HepG2 (cell line): Measurements from ENCODE around the gene IRGM. TPM values are rescaled to one million over a fixed set of nuclear protein-coding genes. Genes with fewer than 3 reads are reported as not detected.

ENCODE experiments used
- HNF4A ChIP-seq: sonication (generic); formaldehyde crosslinking; IDR thresholded peaks from 2 replicates; pipeline ENCODE4 v1.4.0; 2020; ENCODE audit warnings: missing genetic modification reagents
- MAFG ChIP-seq: sonication (generic); formaldehyde crosslinking; IDR thresholded peaks from 2 replicates; pipeline ENCODE4 v1.5.1; 2020; ENCODE audit warnings: mild to moderate bottlenecking, missing genetic modification reagents
- MXI1 ChIP-seq: IDR thresholded peaks from 3 replicates; pipeline ENCODE4 v1.6.1; 2012; ENCODE audit warnings: low read depth, low read length, inconsistent platforms, borderline replicate concordance
- RORA ChIP-seq: sonication (generic); formaldehyde crosslinking; IDR thresholded peaks from 2 replicates; pipeline ENCODE4 v1.5.0; 2020; ENCODE audit warnings: mild to moderate bottlenecking, missing genetic modification reagents, moderate library complexity
- ZNF501 ChIP-seq: sonication (generic); formaldehyde crosslinking; IDR thresholded peaks from 2 replicates; pipeline ENCODE4 v1.5.1; 2020; ENCODE audit warnings: mild to moderate bottlenecking, moderate library complexity, missing genetic modification reagents
- ZNF615 ChIP-seq: sonication (generic); formaldehyde crosslinking; IDR thresholded peaks from 2 replicates; pipeline ENCODE4 v1.5.0; 2020; ENCODE audit warnings: mild to moderate bottlenecking, missing genetic modification reagents, borderline replicate concordance
- ZNF616 ChIP-seq: sonication (generic); formaldehyde crosslinking; IDR thresholded peaks from 2 replicates; pipeline ENCODE4 v1.5.0; 2020; ENCODE audit warnings: low read depth, mild to moderate bottlenecking, missing genetic modification reagents
- ZNF674 ChIP-seq: sonication (generic); formaldehyde crosslinking; IDR thresholded peaks from 2 replicates; pipeline ENCODE4 v1.5.0; 2020; ENCODE audit warnings: low read depth, mild to moderate bottlenecking, missing genetic modification reagents
- ZNF749 ChIP-seq: sonication (generic); formaldehyde crosslinking; IDR thresholded peaks from 2 replicates; pipeline ENCODE4 v1.8.0; 2022; ENCODE audit warnings: mild to moderate bottlenecking, missing genetic modification reagents, moderate library complexity, borderline replicate concordance
- ZNF768 ChIP-seq: sonication (generic); formaldehyde crosslinking; IDR thresholded peaks from 2 replicates; pipeline ENCODE4 v1.4.0; 2020; ENCODE audit warnings: missing genetic modification reagents
- ZNF790 ChIP-seq: sonication (generic); formaldehyde crosslinking; IDR thresholded peaks from 2 replicates; pipeline ENCODE4 v1.8.0; 2022; ENCODE audit warnings: missing genetic modification reagents, mild to moderate bottlenecking, borderline replicate concordance
- ZSCAN30 ChIP-seq: sonication (generic); formaldehyde crosslinking; IDR thresholded peaks from 2 replicates; pipeline ENCODE4 v1.5.0; 2020; ENCODE audit warnings: mild to moderate bottlenecking, missing genetic modification reagents
- polyA plus RNA-seq, 8 experiments: library from polyadenylated mRNA; depleted of rRNA in 3 of 8; stranded (reverse) in 7 of 8; unstranded in 1 of 8; fragments of >200 nt; fragmentation: Illumina TruSeq in 4 of 8; extraction: Trizol in 4 of 8; gene quantifications; 2 replicates each; pipeline versions ENCODE4 v1.2.1 to v1.2.3, GENCODE V29; 2011 to 2016; ENCODE audit warnings: low read depth in 4 of 8, missing spikeins in 1 of 8, mixed read lengths in 1 of 8; ENCODE audit not compliant: insufficient read depth in 1 of 8
- total RNA-seq, 5 experiments: library from RNA; depleted of rRNA; stranded (reverse); fragments of >200 nt; fragmentation: Illumina TruSeq; extraction: Trizol; gene quantifications; 2 replicates each; pipeline ENCODE4 v1.2.3, GENCODE V29; 2016; ENCODE audit warnings: low read depth in 1 of 5
- TF ChIP-seq, protein P1 (sequence below): fragments of 450-650 bp; IDR thresholded peaks from 2 replicates; pipeline ENCODE4 v1.6.1; 2017
- TF ChIP-seq, protein P2 (sequence below): sonication (generic); formaldehyde crosslinking; IDR thresholded peaks from 2 replicates; pipeline ENCODE4 v1.5.0; 2020; ENCODE audit warnings: missing genetic modification reagents
- TF ChIP-seq, protein P3 (sequence below): sonication (generic); formaldehyde crosslinking; IDR thresholded peaks from 2 replicates; pipeline ENCODE4 v1.8.0; 2022; ENCODE audit warnings: mild to moderate bottlenecking, missing genetic modification reagents
- TF ChIP-seq, protein P4 (sequence below): sonication (generic); formaldehyde crosslinking; IDR thresholded peaks from 2 replicates; pipeline ENCODE4 v1.8.0; 2022; ENCODE audit warnings: missing genetic modification reagents, mild to moderate bottlenecking, borderline replicate concordance
- TF ChIP-seq, protein P5 (sequence below): sonication (generic); formaldehyde crosslinking; IDR thresholded peaks from 2 replicates; pipeline ENCODE4 v1.4.0; 2020; ENCODE audit warnings: missing genetic modification reagents, borderline replicate concordance

Gene IRGM
- total and polyA plus RNA-seq, 2 of the 13 experiments (the other 11 are each of a cell fraction or from before 2014, with no cell fraction given), result not detected

DNA sequence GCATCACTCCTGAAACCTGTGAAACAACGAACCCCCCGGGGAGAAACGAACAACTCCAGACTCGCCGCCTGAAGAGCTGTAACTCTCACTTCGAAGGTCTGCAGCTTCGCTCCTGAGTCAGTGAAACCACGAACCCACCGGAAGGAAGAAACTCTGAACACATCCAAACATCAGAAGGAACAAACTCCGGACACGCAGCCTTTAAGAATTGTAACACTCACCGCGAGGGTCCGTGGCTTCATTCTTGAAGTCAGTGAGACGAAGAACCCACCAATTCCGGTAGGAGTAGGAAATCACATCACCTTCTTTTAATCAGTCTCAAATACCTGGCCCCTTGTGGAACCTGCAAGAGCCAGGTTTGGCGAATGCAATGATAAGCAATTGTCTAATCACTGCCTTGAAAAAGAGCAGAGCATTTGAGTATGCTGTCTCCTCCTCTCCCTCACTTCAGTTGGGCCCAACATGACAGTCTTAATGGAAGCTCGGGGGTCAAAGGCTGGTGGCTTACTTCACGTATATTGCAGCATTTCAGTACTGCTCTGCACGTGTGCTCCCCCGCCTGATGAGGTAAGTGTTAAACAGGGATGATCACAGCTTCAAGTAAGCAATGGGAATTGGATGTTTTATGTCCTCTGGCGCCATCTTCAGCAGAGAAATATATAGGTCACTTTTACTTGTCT lies 473 bp downstream of the IRGM start (continued):
- TF ChIP-seq, protein P1, sequence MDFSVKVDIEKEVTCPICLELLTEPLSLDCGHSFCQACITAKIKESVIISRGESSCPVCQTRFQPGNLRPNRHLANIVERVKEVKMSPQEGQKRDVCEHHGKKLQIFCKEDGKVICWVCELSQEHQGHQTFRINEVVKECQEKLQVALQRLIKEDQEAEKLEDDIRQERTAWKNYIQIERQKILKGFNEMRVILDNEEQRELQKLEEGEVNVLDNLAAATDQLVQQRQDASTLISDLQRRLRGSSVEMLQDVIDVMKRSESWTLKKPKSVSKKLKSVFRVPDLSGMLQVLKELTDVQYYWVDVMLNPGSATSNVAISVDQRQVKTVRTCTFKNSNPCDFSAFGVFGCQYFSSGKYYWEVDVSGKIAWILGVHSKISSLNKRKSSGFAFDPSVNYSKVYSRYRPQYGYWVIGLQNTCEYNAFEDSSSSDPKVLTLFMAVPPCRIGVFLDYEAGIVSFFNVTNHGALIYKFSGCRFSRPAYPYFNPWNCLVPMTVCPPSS, result no peak
- TF ChIP-seq MAFG (CRISPR knock-in tag) (no peak), ZNF749 (CRISPR knock-in tag) (no peak), HNF4A (CRISPR knock-in tag) (no peak), ZNF615 (CRISPR knock-in tag) (no peak), ZNF674 (no peak), ZNF768 (CRISPR knock-in tag) (no peak), ZNF616 (CRISPR knock-in tag) (no peak), ZNF790 (CRISPR knock-in tag) (no peak), ZSCAN30 (CRISPR knock-in tag) (no peak), RORA (no peak), ZNF501 (CRISPR knock-in tag) (no peak), MXI1 (no peak)
- TF ChIP-seq, protein P2, sequence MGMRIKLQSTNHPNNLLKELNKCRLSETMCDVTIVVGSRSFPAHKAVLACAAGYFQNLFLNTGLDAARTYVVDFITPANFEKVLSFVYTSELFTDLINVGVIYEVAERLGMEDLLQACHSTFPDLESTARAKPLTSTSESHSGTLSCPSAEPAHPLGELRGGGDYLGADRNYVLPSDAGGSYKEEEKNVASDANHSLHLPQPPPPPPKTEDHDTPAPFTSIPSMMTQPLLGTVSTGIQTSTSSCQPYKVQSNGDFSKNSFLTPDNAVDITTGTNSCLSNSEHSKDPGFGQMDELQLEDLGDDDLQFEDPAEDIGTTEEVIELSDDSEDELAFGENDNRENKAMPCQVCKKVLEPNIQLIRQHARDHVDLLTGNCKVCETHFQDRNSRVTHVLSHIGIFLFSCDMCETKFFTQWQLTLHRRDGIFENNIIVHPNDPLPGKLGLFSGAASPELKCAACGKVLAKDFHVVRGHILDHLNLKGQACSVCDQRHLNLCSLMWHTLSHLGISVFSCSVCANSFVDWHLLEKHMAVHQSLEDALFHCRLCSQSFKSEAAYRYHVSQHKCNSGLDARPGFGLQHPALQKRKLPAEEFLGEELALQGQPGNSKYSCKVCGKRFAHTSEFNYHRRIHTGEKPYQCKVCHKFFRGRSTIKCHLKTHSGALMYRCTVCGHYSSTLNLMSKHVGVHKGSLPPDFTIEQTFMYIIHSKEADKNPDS (CRISPR knock-in tag), result no peak
- TF ChIP-seq, protein P3, sequence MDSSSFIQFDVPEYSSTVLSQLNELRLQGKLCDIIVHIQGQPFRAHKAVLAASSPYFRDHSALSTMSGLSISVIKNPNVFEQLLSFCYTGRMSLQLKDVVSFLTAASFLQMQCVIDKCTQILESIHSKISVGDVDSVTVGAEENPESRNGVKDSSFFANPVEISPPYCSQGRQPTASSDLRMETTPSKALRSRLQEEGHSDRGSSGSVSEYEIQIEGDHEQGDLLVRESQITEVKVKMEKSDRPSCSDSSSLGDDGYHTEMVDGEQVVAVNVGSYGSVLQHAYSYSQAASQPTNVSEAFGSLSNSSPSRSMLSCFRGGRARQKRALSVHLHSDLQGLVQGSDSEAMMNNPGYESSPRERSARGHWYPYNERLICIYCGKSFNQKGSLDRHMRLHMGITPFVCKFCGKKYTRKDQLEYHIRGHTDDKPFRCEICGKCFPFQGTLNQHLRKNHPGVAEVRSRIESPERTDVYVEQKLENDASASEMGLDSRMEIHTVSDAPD, result no peak
- TF ChIP-seq, protein P4, sequence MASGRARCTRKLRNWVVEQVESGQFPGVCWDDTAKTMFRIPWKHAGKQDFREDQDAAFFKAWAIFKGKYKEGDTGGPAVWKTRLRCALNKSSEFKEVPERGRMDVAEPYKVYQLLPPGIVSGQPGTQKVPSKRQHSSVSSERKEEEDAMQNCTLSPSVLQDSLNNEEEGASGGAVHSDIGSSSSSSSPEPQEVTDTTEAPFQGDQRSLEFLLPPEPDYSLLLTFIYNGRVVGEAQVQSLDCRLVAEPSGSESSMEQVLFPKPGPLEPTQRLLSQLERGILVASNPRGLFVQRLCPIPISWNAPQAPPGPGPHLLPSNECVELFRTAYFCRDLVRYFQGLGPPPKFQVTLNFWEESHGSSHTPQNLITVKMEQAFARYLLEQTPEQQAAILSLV (CRISPR knock-in tag), result no peak
- TF ChIP-seq, protein P5, sequence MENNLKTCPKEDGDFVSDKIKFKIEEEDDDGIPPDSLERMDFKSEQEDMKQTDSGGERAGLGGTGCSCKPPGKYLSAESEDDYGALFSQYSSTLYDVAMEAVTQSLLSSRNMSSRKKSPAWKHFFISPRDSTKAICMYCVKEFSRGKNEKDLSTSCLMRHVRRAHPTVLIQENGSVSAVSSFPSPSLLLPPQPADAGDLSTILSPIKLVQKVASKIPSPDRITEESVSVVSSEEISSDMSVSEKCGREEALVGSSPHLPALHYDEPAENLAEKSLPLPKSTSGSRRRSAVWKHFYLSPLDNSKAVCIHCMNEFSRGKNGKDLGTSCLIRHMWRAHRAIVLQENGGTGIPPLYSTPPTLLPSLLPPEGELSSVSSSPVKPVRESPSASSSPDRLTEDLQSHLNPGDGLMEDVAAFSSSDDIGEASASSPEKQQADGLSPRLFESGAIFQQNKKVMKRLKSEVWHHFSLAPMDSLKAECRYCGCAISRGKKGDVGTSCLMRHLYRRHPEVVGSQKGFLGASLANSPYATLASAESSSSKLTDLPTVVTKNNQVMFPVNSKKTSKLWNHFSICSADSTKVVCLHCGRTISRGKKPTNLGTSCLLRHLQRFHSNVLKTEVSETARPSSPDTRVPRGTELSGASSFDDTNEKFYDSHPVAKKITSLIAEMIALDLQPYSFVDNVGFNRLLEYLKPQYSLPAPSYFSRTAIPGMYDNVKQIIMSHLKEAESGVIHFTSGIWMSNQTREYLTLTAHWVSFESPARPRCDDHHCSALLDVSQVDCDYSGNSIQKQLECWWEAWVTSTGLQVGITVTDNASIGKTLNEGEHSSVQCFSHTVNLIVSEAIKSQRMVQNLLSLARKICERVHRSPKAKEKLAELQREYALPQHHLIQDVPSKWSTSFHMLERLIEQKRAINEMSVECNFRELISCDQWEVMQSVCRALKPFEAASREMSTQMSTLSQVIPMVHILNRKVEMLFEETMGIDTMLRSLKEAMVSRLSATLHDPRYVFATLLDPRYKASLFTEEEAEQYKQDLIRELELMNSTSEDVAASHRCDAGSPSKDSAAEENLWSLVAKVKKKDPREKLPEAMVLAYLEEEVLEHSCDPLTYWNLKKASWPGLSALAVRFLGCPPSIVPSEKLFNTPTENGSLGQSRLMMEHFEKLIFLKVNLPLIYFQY, result no peak
